ENCODE results near the gene DHRSX. TPM values are rescaled to one million over a fixed set of nuclear protein-coding genes. Genes with fewer than 3 reads are reported as not detected.

The DHRSX gene
- polyA plus RNA-seq, 1 donor from 2014 or later = 15.7 TPM

DNA sequence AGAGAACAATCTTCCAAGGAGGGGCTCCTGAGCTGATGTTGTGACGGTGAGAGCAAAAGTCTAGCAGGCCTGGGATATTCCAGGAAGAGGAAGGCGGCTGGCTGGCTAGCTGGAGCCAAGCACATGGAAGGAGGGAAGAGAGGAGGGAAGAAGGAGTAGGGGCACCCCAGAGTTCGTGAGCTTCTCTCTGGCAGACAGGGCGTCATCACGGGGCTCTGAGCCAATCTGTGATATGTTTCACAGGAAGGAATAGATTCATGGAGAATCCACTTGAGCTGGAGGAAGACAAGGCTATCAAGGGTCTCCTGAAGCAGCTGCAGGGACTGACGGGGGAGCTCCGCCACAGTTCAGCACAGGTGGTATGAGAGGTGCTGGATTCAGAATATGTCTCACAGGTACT, 73.6 kb downstream of the DHRSX start:
- Histone ChIP-seq H3K27me3 (ENCODE audit: insufficient read depth, low read depth, low read length) (no peaks in the 10 kb centered on the region), H3K9ac (ENCODE audit: low read length) (no peak overlapping the region), H2AFZ (ENCODE audit: low read depth, low read length) (no peak overlapping the region), H3K79me2 (replicated peaks; ENCODE audit: insufficient read depth, low read length) (no peaks in the 10 kb centered on the region), H3K9me2 (ENCODE audit: insufficient read depth, low read length) (no peaks in the 10 kb centered on the region), H3F3A (ENCODE audit: insufficient read depth, low read length, poor library complexity, severe bottlenecking) (no peaks in the 10 kb centered on the region), H4K20me1 (ENCODE audit: insufficient read depth) (no peaks in the 10 kb centered on the region), H3K27ac (ENCODE audit: low read length) (no peak overlapping the region), H3K4me2 (ENCODE audit: low read length) (no peak overlapping the region), H3K9me3 (ENCODE audit: low read length) (no peaks in the 10 kb centered on the region), H3K4me3 (ENCODE audit: low read length) (no peak overlapping the region), H3K36me3 (ENCODE audit: insufficient read depth, low read length) (no peaks in the 10 kb centered on the region)
- TF ChIP-seq MXI1 (conservative IDR thresholded peaks at IDR 0.05; ENCODE audit: poor library complexity, severe bottlenecking) = no peak
- TF ChIP-seq POLR2AphosphoS5 (IDR thresholded peaks at IDR 0.05) = no peak
- TF ChIP-seq, protein P1, sequence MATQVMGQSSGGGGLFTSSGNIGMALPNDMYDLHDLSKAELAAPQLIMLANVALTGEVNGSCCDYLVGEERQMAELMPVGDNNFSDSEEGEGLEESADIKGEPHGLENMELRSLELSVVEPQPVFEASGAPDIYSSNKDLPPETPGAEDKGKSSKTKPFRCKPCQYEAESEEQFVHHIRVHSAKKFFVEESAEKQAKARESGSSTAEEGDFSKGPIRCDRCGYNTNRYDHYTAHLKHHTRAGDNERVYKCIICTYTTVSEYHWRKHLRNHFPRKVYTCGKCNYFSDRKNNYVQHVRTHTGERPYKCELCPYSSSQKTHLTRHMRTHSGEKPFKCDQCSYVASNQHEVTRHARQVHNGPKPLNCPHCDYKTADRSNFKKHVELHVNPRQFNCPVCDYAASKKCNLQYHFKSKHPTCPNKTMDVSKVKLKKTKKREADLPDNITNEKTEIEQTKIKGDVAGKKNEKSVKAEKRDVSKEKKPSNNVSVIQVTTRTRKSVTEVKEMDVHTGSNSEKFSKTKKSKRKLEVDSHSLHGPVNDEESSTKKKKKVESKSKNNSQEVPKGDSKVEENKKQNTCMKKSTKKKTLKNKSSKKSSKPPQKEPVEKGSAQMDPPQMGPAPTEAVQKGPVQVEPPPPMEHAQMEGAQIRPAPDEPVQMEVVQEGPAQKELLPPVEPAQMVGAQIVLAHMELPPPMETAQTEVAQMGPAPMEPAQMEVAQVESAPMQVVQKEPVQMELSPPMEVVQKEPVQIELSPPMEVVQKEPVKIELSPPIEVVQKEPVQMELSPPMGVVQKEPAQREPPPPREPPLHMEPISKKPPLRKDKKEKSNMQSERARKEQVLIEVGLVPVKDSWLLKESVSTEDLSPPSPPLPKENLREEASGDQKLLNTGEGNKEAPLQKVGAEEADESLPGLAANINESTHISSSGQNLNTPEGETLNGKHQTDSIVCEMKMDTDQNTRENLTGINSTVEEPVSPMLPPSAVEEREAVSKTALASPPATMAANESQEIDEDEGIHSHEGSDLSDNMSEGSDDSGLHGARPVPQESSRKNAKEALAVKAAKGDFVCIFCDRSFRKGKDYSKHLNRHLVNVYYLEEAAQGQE (IDR thresholded peaks at IDR 0.05; ENCODE audit: borderline replicate concordance) = no peak
- TF ChIP-seq TAF1 (IDR thresholded peaks at IDR 0.05; ENCODE audit: low read depth) = no peak
- TF ChIP-seq EZH2 (IDR thresholded peaks at IDR 0.05; ENCODE audit: borderline replicate concordance, insufficient read depth, low read length, poor library complexity, severe bottlenecking) = no peak
- TF ChIP-seq RAD21 (conservative IDR thresholded peaks at IDR 0.05) = no peak
- TF ChIP-seq, protein P2, sequence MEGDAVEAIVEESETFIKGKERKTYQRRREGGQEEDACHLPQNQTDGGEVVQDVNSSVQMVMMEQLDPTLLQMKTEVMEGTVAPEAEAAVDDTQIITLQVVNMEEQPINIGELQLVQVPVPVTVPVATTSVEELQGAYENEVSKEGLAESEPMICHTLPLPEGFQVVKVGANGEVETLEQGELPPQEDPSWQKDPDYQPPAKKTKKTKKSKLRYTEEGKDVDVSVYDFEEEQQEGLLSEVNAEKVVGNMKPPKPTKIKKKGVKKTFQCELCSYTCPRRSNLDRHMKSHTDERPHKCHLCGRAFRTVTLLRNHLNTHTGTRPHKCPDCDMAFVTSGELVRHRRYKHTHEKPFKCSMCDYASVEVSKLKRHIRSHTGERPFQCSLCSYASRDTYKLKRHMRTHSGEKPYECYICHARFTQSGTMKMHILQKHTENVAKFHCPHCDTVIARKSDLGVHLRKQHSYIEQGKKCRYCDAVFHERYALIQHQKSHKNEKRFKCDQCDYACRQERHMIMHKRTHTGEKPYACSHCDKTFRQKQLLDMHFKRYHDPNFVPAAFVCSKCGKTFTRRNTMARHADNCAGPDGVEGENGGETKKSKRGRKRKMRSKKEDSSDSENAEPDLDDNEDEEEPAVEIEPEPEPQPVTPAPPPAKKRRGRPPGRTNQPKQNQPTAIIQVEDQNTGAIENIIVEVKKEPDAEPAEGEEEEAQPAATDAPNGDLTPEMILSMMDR (IDR thresholded peaks at IDR 0.05; ENCODE audit: poor library complexity, severe bottlenecking) = no peak
- TF ChIP-seq SMC3 (conservative IDR thresholded peaks at IDR 0.05; ENCODE audit: poor library complexity) = no peak
- TF ChIP-seq EP300 (conservative IDR thresholded peaks at IDR 0.05; ENCODE audit: poor library complexity, severe bottlenecking) = no peak

DNA sequence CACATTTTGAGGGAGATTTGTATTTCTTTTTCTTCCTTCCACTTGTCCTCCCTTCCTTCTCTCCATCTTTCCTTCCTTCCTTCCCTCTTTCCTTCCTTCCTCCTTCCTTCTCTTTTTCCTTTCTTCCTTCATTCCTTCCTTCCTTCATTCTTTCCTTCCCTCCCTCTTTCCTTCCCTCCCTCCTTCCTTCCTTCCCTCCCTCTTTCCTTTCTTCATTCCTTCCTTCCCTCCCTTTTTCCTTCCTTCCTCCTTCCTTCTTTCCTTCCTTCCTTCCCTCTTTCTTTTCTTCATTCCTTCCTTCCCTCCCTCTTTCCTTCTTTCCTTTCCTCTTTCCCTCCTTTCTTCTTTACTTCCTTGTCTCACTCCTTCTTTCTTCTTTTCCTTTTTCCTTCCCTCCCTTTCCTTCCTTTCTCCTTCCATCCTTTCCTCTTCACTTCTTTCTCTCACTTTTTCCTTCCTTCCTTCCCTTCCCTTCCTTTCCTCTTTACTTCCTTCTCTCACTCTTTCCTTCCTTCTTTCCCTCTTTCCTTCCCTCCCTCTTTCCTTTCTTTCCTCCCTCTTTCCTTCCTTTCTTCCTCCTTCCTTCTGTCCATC, 74.4 kb downstream of the DHRSX start:
- no peak overlapping the region for H3K9ac ChIP-seq (ENCODE audit: low read length)
- no peak overlapping the region for H3K27ac ChIP-seq (ENCODE audit: low read length)
- H3K36me3 ChIP-seq (ENCODE audit: insufficient read depth, low read length) = no peaks in the 10 kb centered on the region
- no peaks in the 10 kb centered on the region for H4K20me1 ChIP-seq (ENCODE audit: insufficient read depth)
- no peaks in the 10 kb centered on the region for H3K27me3 ChIP-seq (ENCODE audit: insufficient read depth, low read depth, low read length)
- no peak overlapping the region for H3K4me3 ChIP-seq (ENCODE audit: low read length)
- H3K9me3 ChIP-seq (ENCODE audit: low read length) = no peaks in the 10 kb centered on the region
- no peaks in the 10 kb centered on the region for H3F3A ChIP-seq (ENCODE audit: insufficient read depth, low read length, poor library complexity, severe bottlenecking)
- no peaks in the 10 kb centered on the region for H3K79me2 ChIP-seq (replicated peaks; ENCODE audit: insufficient read depth, low read length)
- H2AFZ ChIP-seq (ENCODE audit: low read depth, low read length) = no peak overlapping the region
- TF ChIP-seq EP300 (conservative IDR thresholded peaks at IDR 0.05; ENCODE audit: poor library complexity, severe bottlenecking) = no peak
- TF ChIP-seq RAD21 (conservative IDR thresholded peaks at IDR 0.05) = no peak
- no peak for TF ChIP-seq MXI1 (conservative IDR thresholded peaks at IDR 0.05; ENCODE audit: poor library complexity, severe bottlenecking)
- TF ChIP-seq TAF1 (IDR thresholded peaks at IDR 0.05; ENCODE audit: low read depth) = no peak
- no peak for TF ChIP-seq EZH2 (IDR thresholded peaks at IDR 0.05; ENCODE audit: borderline replicate concordance, insufficient read depth, low read length, poor library complexity, severe bottlenecking)
- no peak for TF ChIP-seq SMC3 (conservative IDR thresholded peaks at IDR 0.05; ENCODE audit: poor library complexity)
- TF ChIP-seq POLR2AphosphoS5 (IDR thresholded peaks at IDR 0.05) = no peak
- TF ChIP-seq, protein P2 (IDR thresholded peaks at IDR 0.05; ENCODE audit: poor library complexity, severe bottlenecking) = no peak
- TF ChIP-seq, protein P1 (IDR thresholded peaks at IDR 0.05; ENCODE audit: borderline replicate concordance) = no peak
- H3K4me2 ChIP-seq (ENCODE audit: low read length) = no peak overlapping the region
- H3K9me2 ChIP-seq (ENCODE audit: insufficient read depth, low read length) = no peaks in the 10 kb centered on the region

Measured in neural cell (in vitro differentiated cells).